Kidney (tissue), 14 donors: ENCODE results near the gene KCTD11. TPM values are rescaled to one million over a fixed set of nuclear protein-coding genes. Genes with fewer than 3 reads are reported as not detected.

Experiments used
- DNase-seq, 5 donors: peaks; one replicate each; pipeline ENCODE4 v3.0.0-alpha.2; 2013 to 2020
- FAIRE-seq: peaks from 2 replicates; lab custom pipeline; 2012; peaks lifted over from hg19 to GRCh38; lab: Jason Lieb, UNC
- H3K27ac ChIP-seq, 2 donors: one replicate each; pipeline ENCODE4 v1.7.0; 2013; ENCODE audit warnings: low read depth in 2 of 2, low read length in 2 of 2, inconsistent platforms in 1 of 2
- H3K27me3 ChIP-seq: one replicate; pipeline ENCODE4 v1.7.1; 2013; ENCODE audit warnings: low read length, inconsistent platforms; ENCODE audit not compliant: control insufficient read depth, insufficient read depth
- H3K36me3 ChIP-seq, 3 donors: one replicate each; pipeline versions ENCODE4 v1.7.0 to v1.7.1; 2013; ENCODE audit warnings: low read length in 3 of 3, control low read depth in 1 of 3, inconsistent platforms in 1 of 3; ENCODE audit not compliant: insufficient read depth in 3 of 3, control insufficient read depth in 2 of 3
- H3K4me1 ChIP-seq, 3 donors: one replicate each; pipeline versions ENCODE4 v1.7.0 to v1.7.1; 2013; ENCODE audit warnings: low read length in 3 of 3, inconsistent platforms in 1 of 3, low read depth in 1 of 3; ENCODE audit not compliant: control insufficient read depth in 2 of 3, insufficient read depth in 2 of 3
- H3K4me3 ChIP-seq, 3 donors: one replicate each; pipeline versions ENCODE4 v1.7.0 to v1.8.1; 2013; ENCODE audit warnings: low read length in 3 of 3, control low read depth in 1 of 3, inconsistent platforms in 1 of 3
- H3K9ac ChIP-seq, 3 donors: one replicate each; pipeline versions ENCODE4 v1.7.0 to v1.7.1; 2013; ENCODE audit warnings: low read length in 3 of 3, control low read depth in 1 of 3, inconsistent platforms in 1 of 3
- H3K9me3 ChIP-seq, 3 donors: one replicate each; pipeline versions ENCODE4 v1.7.0 to v1.7.1; 2013; ENCODE audit warnings: low read length in 3 of 3, control low read depth in 1 of 3, inconsistent platforms in 1 of 3; ENCODE audit not compliant: control insufficient read depth in 2 of 3, insufficient read depth in 1 of 3
- CTCF ChIP-seq: IDR thresholded peaks from 3 replicates; pipeline ENCODE4 v1.5.1; 2012; ENCODE audit warnings: mild to moderate bottlenecking, moderate library complexity, borderline replicate concordance; ENCODE audit not compliant: insufficient read depth; ENCODE audit errors: extremely low read depth
- intact Hi-C: fragments of 100-400 bp; cut with DNase I; formaldehyde crosslinking; loops from one replicate; pipeline ENCODE4 v1.11.1; 2022
- polyA plus RNA-seq: library from polyadenylated mRNA; stranded (reverse); fragments of 350-450 nt; fragmentation: Illumina TruSeq; extraction: RNeasy Lipid Tissue Mini Kit (QIAGEN cat#74804); gene quantifications from one replicate; pipeline ENCODE4 v1.2.3, GENCODE V29; 2014; ENCODE audit warnings: low read depth, low replicate concordance; ENCODE audit not compliant: insufficient read depth
- total RNA-seq: library from RNA; stranded (reverse); fragmentation: NEBNext Ultra II Directional; extraction: Animal tissue kit (Norgen Biotek cat#: 25700); gene quantifications from one replicate; pipeline ENCODE4 v1.2.1, GENCODE V29; 2021
- donor health status: control.
- donor health status: control.
- donor health status: control.
- donor health status: control.
- donor health status: control.
- donor health status: DM: yes; HTN: yes; CAD: no.
- donor health status: Normal renal cell carcinoma (clear cell type).

Gene KCTD11
- total and polyA plus RNA-seq, 2 donors from 2014 or later, result 7.2 to 14.4 TPM

GRCh38 chr17:7383371-7383741, 31.4 kb downstream of the KCTD11 start:
- no peak overlapping the region for H3K27ac ChIP-seq

GRCh38 chr17:7383742-7384488, 32.0 kb downstream of the KCTD11 start:
- Histone ChIP-seq H3K36me3 (peaks cover 0 to 3% (median 0%) of the 10 kb centered on the region in 3 donors), H3K4me1 (peaks cover 0 to 17% (median 10%) of the 10 kb centered on the region in 3 donors), H3K27me3 (peaks cover 5% of the 10 kb centered on the region), H3K4me3 (peak overlapping the region in 1 of 3 donors; percentile 41), H3K9ac (peak overlapping the region in 1 of 3 donors; percentile 19), H3K27ac (peak overlapping the region in 1 of 2 donors; percentile 24), H3K9me3 (no peaks in the 10 kb centered on the region)
- TF ChIP-seq CTCF, result no peak
- intact Hi-C loops, result no loop called here
- DNase-seq, result peak; percentile 78 to 86 (median 82)
- no peak for FAIRE-seq

More at GRCh38 chr17:7383371-7383741, 31.4 kb downstream of the KCTD11 start:
- Histone ChIP-seq H3K9ac (no peak overlapping the region), H3K4me1 (peaks cover 0 to 17% (median 10%) of the 10 kb centered on the region in 3 donors), H3K27me3 (peaks cover 5% of the 10 kb centered on the region), H3K9me3 (no peaks in the 10 kb centered on the region), H3K36me3 (no peaks in the 10 kb centered on the region), H3K4me3 (peak overlapping the region in 1 of 3 donors; percentile 41)
- FAIRE-seq (no peak), DNase-seq (no peak)
- TF ChIP-seq CTCF, result no peak
- intact Hi-C loops, result no loop called here

- Histone ChIP-seq H3K27me3 (peaks cover 5% of the 10 kb centered on the region), H3K4me1 (peaks cover 0 to 17% (median 10%) of the 10 kb centered on the region in 3 donors), H3K9ac (no peak overlapping the region), H3K4me3 (peak overlapping the region in 1 of 3 donors; percentile 41), H3K36me3 (peaks cover 0 to 4% (median 3%) of the 10 kb centered on the region in 3 donors), H3K9me3 (no peaks in the 10 kb centered on the region), H3K27ac (peak overlapping the region in 1 of 2 donors; percentile 24)
- no peak for FAIRE-seq
- intact Hi-C loops, result no loop called here
- TF ChIP-seq CTCF, result no peak
- DNase-seq, result no peak
Measured at GRCh38 chr17:7384489-7385081, 32.6 kb downstream of the KCTD11 start.
